ENCODE results near the gene ANO9.

GRCh38 chr11:488992-489391 lies 47.2 kb upstream of the ANO9 start:
- TF ChIP-seq CTCF (IDR thresholded peaks at IDR 0.05) (no peak), EP300 (IDR thresholded peaks at IDR 0.05) (no peak), POLR2A (IDR thresholded peaks at IDR 0.05) (no peak), POLR2AphosphoS5 (IDR thresholded peaks at IDR 0.05) (no peak)

Data from upper lobe of left lung (tissue), 4 donors.